ENCODE results near the gene ASXL3.

The ASXL3 gene

GRCh38 chr18:33538418-33539042 lies 39.5 kb upstream of the ASXL3 start:
- Histone ChIP-seq H3K36me3 (replicated peaks; ENCODE audit: insufficient read depth, low read length) (no peaks in the 10 kb centered on the region), H3K27me3 (replicated peaks; ENCODE audit: insufficient read depth, low read length) (no peaks in the 10 kb centered on the region), H3K9ac (ENCODE audit: low read length) (no peak overlapping the region), H2AFZ (ENCODE audit: low read length) (no peak overlapping the region), H3K79me2 (ENCODE audit: low read length) (no peaks in the 10 kb centered on the region), H3F3A (ENCODE audit: insufficient read depth, low read length) (no peaks in the 10 kb centered on the region), H3K9me2 (replicated peaks; ENCODE audit: insufficient read depth, low read length) (no peaks in the 10 kb centered on the region), H3K4me3 (ENCODE audit: low read length) (no peak overlapping the region), H3K27ac (ENCODE audit: low read length) (no peak overlapping the region), H3K9me3 (replicated peaks; ENCODE audit: insufficient read depth, low read length) (no peaks in the 10 kb centered on the region), H4K20me1 (ENCODE audit: insufficient read depth, low read length) (no peaks in the 10 kb centered on the region), H3K4me1 (ENCODE audit: low read length) (no peaks in the 10 kb centered on the region), H3K4me2 (ENCODE audit: low read depth, low read length) (no peak overlapping the region)
- no peak for TF ChIP-seq CTCF (IDR thresholded peaks at IDR 0.05; ENCODE audit: low read length)
- no peak for TF ChIP-seq EZH2phosphoT487 (IDR thresholded peaks at IDR 0.05; ENCODE audit: low read length)
- TF ChIP-seq EZH2 (optimal IDR thresholded peaks at IDR 0.05; ENCODE audit: low read depth, low read length): no peak
- DNase-seq: no peak

GRCh38 chr18:33540392-33540791 lies 37.6 kb upstream of the ASXL3 start:
- Histone ChIP-seq H3K4me3 (ENCODE audit: low read length) (no peak overlapping the region), H3K27me3 (replicated peaks; ENCODE audit: insufficient read depth, low read length) (no peaks in the 10 kb centered on the region), H3K4me2 (ENCODE audit: low read depth, low read length) (no peak overlapping the region), H3K9ac (ENCODE audit: low read length) (no peak overlapping the region), H3K79me2 (ENCODE audit: low read length) (no peaks in the 10 kb centered on the region), H2AFZ (ENCODE audit: low read length) (no peak overlapping the region), H3K4me1 (ENCODE audit: low read length) (no peaks in the 10 kb centered on the region), H3K9me3 (replicated peaks; ENCODE audit: insufficient read depth, low read length) (no peaks in the 10 kb centered on the region), H3F3A (ENCODE audit: insufficient read depth, low read length) (no peaks in the 10 kb centered on the region), H3K27ac (ENCODE audit: low read length) (no peak overlapping the region), H3K9me2 (replicated peaks; ENCODE audit: insufficient read depth, low read length) (no peaks in the 10 kb centered on the region), H3K36me3 (replicated peaks; ENCODE audit: insufficient read depth, low read length) (no peaks in the 10 kb centered on the region), H4K20me1 (ENCODE audit: insufficient read depth, low read length) (no peaks in the 10 kb centered on the region)
- DNase-seq: no peak
- TF ChIP-seq EZH2 (optimal IDR thresholded peaks at IDR 0.05; ENCODE audit: low read depth, low read length): no peak
- no peak for TF ChIP-seq EZH2phosphoT487 (IDR thresholded peaks at IDR 0.05; ENCODE audit: low read length)
- no peak for TF ChIP-seq CTCF (IDR thresholded peaks at IDR 0.05; ENCODE audit: low read length)

- Histone ChIP-seq H3F3A (ENCODE audit: insufficient read depth, low read length) (no peaks in the 10 kb centered on the region), H3K9me2 (replicated peaks; ENCODE audit: insufficient read depth, low read length) (no peaks in the 10 kb centered on the region), H3K79me2 (ENCODE audit: low read length) (no peaks in the 10 kb centered on the region), H3K9me3 (replicated peaks; ENCODE audit: insufficient read depth, low read length) (no peaks in the 10 kb centered on the region), H3K4me3 (ENCODE audit: low read length) (no peak overlapping the region), H3K4me2 (ENCODE audit: low read depth, low read length) (no peak overlapping the region), H3K4me1 (ENCODE audit: low read length) (no peaks in the 10 kb centered on the region), H3K27ac (ENCODE audit: low read length) (no peak overlapping the region), H4K20me1 (ENCODE audit: insufficient read depth, low read length) (no peaks in the 10 kb centered on the region), H3K9ac (ENCODE audit: low read length) (no peak overlapping the region), H3K36me3 (replicated peaks; ENCODE audit: insufficient read depth, low read length) (no peaks in the 10 kb centered on the region), H2AFZ (ENCODE audit: low read length) (no peak overlapping the region), H3K27me3 (replicated peaks; ENCODE audit: insufficient read depth, low read length) (no peaks in the 10 kb centered on the region)
- no peak for TF ChIP-seq CTCF (IDR thresholded peaks at IDR 0.05; ENCODE audit: low read length)
- no peak for TF ChIP-seq EZH2 (optimal IDR thresholded peaks at IDR 0.05; ENCODE audit: low read depth, low read length)
- no peak for TF ChIP-seq EZH2phosphoT487 (IDR thresholded peaks at IDR 0.05; ENCODE audit: low read length)
- no peak for DNase-seq
These were observed 36.7 kb upstream of the ASXL3 start for GRCh38 chr18:33541316-33541715.

Data from MM.1S (cell line).